ENCODE measurements around the gene HDAC4.
"Not testable (repeated sequence)": the region's sequence is repeated elsewhere in the genome, so short reads cannot be mapped to it uniquely, and the experiment has no call there.

HDAC4 gene

GRCh38 chr2:239291475-239292350 is 109.1 kb downstream of the HDAC4 start:
- no peak for DNase-seq

DNA sequence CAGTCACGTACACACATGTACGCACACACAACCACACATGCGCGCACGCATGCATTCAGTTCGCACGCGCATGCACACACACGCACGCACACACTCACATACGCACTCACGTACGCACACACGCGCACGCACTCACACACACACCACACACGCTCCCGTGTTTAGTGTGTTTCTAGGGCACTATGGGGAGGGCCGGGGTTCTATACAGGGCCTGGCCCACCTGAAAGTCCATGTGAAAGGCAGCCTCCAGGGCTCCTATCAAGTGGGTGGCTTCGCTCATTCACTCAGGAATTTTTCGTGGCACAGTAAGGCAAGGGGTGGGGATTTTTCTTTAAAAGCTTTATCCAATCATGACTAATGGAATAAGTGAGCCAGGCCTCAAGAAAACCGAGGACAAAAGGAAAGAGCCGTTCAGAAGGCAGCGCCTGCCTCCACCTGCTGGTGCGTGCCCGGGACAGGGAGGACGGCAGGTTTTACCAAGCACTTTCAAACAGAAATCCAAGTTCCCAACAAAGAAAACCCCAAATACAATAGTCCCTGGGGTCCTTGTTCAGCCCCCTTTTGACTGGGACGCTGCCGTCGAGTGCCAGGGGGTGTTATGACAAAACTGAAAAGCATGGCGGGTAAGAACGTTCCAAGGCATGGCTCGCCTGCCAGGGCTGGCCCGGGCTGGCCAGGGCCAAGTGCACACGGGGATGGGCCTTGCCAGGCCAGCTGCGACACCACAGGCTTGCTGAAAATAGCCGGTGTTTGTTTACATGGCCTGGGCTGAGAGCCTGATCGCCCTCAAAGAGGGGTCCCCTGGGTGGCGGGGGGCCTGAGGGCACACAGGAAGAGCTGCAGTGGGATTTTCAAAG is 110.0 kb downstream of the HDAC4 start:
- DNase-seq = no peak

GRCh38 chr2:239289545-239289944 is 111.3 kb downstream of the HDAC4 start:
- no peak for DNase-seq

- no peak for DNase-seq
These were observed 111.8 kb downstream of the HDAC4 start for GRCh38 chr2:239288951-239289511.

DNA sequence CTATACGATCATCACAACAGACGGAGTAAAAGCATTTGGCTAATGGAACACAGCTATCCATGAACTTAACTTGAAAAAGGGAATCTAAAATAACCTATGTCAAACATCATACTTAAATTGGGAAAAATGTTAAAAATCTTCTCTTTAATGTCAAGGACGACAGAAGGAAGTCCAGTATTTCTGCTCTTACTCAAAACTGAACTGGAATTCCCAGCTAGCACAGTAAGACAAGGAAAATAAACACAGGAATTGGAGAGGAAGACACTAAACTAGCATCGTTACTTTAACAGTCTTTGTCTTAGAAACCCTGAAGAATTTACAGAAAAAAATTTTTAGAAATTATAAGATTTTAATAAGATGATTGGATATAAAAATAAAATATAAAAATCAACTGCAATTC is 112.6 kb downstream of the HDAC4 start:
- DNase-seq = no peak

DNA sequence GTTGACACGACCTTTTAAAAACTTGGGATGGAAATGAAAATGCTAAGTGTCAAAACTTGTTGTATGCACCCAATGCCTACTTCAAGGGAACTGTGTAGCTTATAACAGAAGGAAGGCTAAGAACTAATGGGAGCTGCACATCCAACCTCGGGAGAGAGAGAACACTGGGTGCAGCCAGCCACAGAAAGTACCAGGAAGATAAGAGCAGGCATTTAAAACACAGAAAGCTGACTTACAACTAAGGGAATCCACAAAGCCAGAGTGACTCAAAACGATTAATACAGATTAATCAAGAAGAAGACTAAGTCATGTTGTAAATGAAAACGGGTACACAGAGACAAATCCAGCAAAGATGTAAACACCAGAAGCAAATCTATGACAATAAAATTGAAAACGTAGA is 113.4 kb downstream of the HDAC4 start:
- no peak for DNase-seq

GRCh38 chr2:239286901-239287300 is 113.9 kb downstream of the HDAC4 start:
- DNase-seq = no peak

- no peak for DNase-seq
These were observed 114.9 kb downstream of the HDAC4 start for GRCh38 chr2:239285932-239286230.

DNA sequence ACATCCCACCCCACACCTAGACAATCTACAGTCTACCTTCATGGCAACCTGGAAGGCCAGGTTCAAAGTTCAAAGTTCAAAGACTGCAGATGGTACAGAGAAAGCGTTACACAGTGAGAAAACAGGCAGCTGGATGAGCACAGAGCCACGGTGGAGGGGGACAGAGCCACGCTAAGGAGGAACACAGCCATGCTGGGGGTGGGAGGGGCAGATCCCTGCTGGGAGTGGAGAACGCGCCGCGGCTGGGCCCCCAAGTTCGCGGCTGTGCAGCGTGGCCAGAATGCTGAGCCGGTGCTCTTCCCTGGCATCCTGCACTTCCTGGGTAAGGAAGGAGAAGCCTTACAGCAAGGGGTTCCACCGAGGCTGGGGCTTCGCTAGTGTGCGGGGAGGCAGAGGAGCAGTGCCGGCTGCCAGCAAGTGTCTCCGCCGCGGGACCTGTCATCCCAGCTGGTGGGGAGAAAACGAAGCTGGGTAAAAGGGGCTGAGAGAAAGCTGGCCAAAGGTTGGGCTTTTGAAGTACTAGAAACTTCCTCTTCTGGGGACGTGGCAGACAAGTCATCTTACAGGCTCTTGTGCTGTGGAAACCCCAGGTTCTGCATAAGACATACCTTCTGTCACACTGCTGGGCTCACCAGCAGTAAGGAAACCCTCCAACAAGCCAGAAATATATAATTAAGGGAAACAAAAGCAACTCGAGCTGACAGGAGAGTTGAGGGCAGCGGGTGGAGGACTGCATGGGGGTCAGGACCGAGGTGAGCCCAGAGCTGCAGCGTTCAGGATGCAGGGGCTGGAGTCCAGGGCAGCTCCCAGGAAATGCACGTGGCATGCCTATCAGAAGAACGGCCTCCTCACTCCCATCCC is 115.5 kb downstream of the HDAC4 start:
- DNase-seq = no peak

GRCh38 chr2:239283961-239284795 is 116.6 kb downstream of the HDAC4 start:
- no peak for DNase-seq

DNA sequence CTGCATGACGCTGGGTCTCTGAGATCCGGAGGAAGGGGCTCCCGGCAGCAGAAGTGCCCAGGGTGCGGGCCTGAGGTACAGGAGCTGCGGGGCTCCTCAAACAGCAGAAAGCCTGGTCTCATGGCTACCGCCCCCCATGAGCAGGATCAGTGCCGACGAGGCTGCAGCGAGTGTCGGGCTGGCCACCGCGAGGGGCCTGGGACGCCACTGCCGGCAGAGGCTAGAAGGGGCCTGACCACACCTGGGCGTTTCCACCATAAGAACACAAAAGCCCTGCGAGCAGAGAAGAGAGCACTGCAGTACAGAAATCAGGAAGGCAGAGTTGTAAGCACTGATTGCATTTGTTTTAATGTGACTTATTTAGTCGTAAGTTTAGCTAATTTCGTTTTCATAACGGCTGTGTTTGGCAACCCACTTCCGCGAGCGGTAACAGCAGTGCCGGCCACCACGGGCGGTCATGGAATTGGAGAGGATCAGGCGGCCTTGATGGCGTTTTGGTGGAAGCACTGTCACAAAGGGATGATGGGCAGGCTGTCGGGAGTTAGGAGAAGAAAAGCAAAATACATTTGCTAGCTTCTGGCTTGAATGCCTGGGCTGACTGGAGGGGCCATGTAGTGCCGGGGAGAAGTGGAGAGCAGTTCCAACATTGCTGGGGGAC is 117.4 kb downstream of the HDAC4 start:
- no peak for DNase-seq

GRCh38 chr2:239282448-239283287 is 118.2 kb downstream of the HDAC4 start:
- no peak for DNase-seq

DNA sequence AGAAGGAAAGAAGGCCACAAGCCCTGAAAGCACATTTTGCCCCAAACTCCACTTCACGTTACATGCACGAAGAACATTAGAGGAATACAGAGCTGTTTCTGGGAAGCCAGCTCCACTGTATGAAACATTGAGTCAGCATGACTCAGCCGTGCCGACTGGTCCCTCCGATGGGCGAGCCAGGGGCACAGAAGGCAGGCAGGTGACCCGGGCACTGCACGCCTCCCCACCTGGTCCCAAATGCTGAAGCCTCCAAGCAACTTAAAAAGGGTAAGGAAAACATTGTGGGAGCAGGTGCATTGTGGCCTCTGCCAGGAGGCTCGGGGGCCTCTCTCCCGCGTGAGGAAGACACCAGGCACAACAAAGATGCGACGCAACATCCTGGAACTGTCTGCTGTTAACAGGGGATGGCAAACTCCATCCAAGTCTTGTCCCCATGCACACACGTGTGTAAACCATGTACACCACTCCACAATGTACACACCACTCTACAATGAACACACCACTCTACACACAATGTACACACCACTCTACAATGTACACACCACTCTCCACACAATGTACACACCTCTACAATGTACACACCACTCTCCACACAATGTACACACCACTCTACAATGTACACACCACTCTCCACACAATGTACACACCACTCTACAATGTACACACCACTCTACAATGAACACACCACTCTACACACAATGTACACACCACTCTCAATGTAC is 120.4 kb downstream of the HDAC4 start:
- not testable (repeated sequence) for DNase-seq

- DNase-seq = no peak
These were observed 121.1 kb downstream of the HDAC4 start for GRCh38 chr2:239279508-239280295.

DNA sequence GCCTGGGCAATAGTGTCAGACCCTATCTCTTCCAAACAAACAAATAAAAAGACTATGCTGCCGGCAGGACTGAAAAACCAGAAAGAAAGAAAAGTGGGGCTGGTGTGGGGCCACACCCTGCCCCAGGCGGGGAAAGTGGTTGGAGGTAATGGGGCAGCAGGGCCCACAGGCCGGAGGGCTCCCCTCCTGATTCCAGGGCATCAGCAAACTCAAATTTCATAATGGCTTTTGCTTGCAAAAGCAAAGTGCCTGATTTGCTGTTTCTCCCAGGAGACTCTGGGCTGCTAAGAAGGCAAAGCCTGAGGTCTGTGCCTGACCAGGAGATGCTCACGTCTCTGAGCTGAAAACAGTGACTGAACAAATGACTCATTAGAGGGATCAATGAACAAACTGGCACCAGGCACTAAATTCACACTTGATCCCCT is 121.9 kb downstream of the HDAC4 start:
- DNase-seq = no peak

DNA sequence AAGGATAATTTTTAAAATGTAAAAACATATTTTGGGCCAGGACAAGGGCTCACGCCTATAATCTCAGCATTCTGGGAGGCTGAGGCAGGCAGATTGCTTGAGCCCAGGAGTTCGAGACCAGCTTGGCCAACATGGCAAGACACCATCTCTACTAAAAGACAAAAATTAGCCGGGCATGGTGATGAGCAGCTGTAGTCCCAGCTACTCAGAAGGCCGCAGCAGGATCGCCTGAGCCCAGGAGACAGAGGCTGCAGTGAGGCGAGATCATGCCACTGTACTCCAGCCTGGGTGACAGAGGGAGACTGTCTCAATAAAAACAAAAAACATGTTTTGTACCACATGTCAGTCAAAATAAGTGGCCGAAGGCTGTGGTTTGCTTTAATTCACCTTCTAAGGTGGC is 122.5 kb downstream of the HDAC4 start:
- DNase-seq = no peak

- DNase-seq = no peak
These were observed 123.3 kb downstream of the HDAC4 start for GRCh38 chr2:239277401-239278085.

DNA sequence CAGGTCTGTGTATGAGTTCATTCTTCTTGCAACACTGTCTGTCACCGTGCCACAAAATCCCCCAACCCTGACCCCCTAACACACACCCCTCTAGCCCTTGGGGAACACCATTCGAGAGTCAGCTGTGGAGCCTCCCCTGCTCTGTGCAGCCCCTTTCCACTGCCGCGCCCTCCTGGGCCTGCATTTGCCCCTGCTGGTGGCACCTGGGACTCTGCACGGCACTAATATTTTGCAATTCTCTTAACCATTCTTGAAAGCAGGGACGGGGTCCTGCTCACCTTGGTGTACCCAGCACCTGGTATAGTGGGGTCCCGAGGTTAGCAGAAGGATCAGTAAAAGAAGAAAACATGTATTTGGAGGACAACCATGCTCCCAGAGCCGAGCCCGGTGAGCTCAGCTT is 124.0 kb downstream of the HDAC4 start:
- no peak for DNase-seq

Measured in activated gamma-delta T cell treated with Interleukin-2 at 50 U/mL for 16 hours (primary cell).